MM.1S (cell line): ENCODE measurements around the gene VAV3.
A peak's percentile ranks its signal among the peaks of the same experiment; 100 is the strongest.

ENCODE experiments used
- DNase-seq: peaks from one replicate; pipeline ENCODE4 v3.0.0-alpha.2; 2015
- H2AFZ ChIP-seq: fragments of 300-600 bp; sonication (generic); 2 replicates; pipeline ENCODE4 v1.6.0; 2016; ENCODE audit warnings: antibody characterized with exemption, low read length
- H3F3A ChIP-seq: fragments of 300-600 bp; sonication (generic); 2 replicates; pipeline ENCODE4 v1.6.1; 2016; ENCODE audit warnings: mild to moderate bottlenecking, antibody characterized with exemption, low read length, moderate library complexity, mixed read lengths; ENCODE audit not compliant: insufficient read depth
- H3K27ac ChIP-seq: fragments of 300-600 bp; sonication (generic); 2 replicates; pipeline ENCODE4 v1.5.1; 2016; ENCODE audit warnings: mild to moderate bottlenecking, low read length
- H3K27me3 ChIP-seq: fragments of 300-600 bp; sonication (generic); replicated peaks from 2 replicates; pipeline ENCODE4 v1.6.0; 2016; ENCODE audit warnings: low read length; ENCODE audit not compliant: insufficient read depth
- H3K36me3 ChIP-seq: fragments of 300-600 bp; sonication (generic); replicated peaks from 2 replicates; pipeline ENCODE4 v1.6.1; 2016; ENCODE audit warnings: mild to moderate bottlenecking, low read length, mixed read lengths; ENCODE audit not compliant: insufficient read depth
- H3K4me1 ChIP-seq: fragments of 300-600 bp; sonication (generic); 2 replicates; pipeline ENCODE4 v1.6.1; 2016; ENCODE audit warnings: low read length, mixed read lengths
- H3K4me2 ChIP-seq: fragments of 300-600 bp; sonication (generic); 2 replicates; pipeline ENCODE4 v1.6.0; 2016; ENCODE audit warnings: low read depth, low read length
- H3K4me3 ChIP-seq: fragments of 300-600 bp; sonication (generic); 2 replicates; pipeline ENCODE4 v1.5.1; 2016; ENCODE audit warnings: low read length, mixed read lengths
- H3K79me2 ChIP-seq: fragments of 300-600 bp; sonication (generic); 2 replicates; pipeline ENCODE4 v1.6.1; 2016; ENCODE audit warnings: mixed run types, low read length, mixed read lengths
- H3K9ac ChIP-seq: fragments of 300-600 bp; sonication (generic); 2 replicates; pipeline ENCODE4 v1.6.1; 2016; ENCODE audit warnings: low read length, mixed read lengths
- H3K9me2 ChIP-seq: fragments of 300-600 bp; sonication (generic); replicated peaks from 2 replicates; pipeline ENCODE4 v1.6.1; 2016; ENCODE audit warnings: mild to moderate bottlenecking, low read length, mixed read lengths; ENCODE audit not compliant: insufficient read depth
- H3K9me3 ChIP-seq: fragments of 300-600 bp; sonication (generic); replicated peaks from 2 replicates; pipeline ENCODE4 v1.6.1; 2016; ENCODE audit warnings: mild to moderate bottlenecking, low read length, mixed read lengths; ENCODE audit not compliant: insufficient read depth
- H4K20me1 ChIP-seq: fragments of 300-600 bp; sonication (generic); 2 replicates; pipeline ENCODE4 v1.6.1; 2016; ENCODE audit warnings: mild to moderate bottlenecking, low read length, moderate library complexity, mixed read lengths; ENCODE audit not compliant: insufficient read depth
- CTCF ChIP-seq: fragments of 300-600 bp; sonication (generic); IDR thresholded peaks from 2 replicates; pipeline ENCODE4 v1.5.1; 2016; ENCODE audit warnings: antibody characterized with exemption, low read length, mixed read lengths
- EZH2 ChIP-seq: fragments of 300-600 bp; sonication (generic); optimal IDR thresholded peaks from 2 replicates; pipeline ENCODE3; 2017; ENCODE audit warnings: low read depth, mild to moderate bottlenecking, antibody characterized with exemption, low read length, mixed read lengths
- EZH2phosphoT487 ChIP-seq: fragments of 300-600 bp; sonication (generic); IDR thresholded peaks from 2 replicates; pipeline ENCODE4 v1.6.1; 2018; ENCODE audit warnings: antibody characterized with exemption, low read length

The VAV3 gene

DNA sequence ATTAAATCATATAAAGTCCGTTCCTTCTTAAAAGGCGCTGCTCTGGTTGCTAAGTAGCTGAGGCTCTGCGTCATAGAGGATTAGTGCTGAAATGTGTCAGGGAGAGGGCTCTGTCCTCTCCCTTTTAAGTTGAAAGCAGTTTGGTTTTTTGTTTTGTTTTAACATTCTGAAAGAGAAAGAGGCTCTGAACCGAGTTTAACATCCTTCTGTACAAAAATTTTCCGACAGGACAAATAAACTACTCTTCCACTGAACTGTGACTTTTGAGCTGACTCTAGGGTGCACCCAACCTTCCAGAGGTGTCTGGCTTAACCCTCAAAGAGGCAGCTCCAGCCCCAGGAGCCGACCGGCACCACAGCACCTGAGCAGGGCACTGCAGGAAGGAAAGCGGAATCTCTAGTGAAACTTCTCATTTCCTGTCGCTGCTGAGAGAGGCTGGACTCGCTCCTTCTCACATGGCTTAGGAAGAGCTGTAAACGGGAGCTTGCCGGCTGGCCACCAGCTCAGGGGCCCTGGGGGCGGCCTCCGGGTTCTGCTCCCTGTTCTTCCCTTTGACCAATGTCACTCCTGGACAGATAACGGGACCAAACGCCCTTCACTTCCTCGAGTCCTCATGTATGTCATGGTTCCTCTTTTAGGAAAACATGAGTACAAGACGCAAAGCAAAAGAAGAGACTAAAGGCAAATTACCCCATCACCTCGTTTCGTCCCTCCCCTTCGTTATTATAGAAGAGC is 1.2 kb downstream of the VAV3 start:
- no peaks in the 10 kb centered on the region for H3K9me3 ChIP-seq
- peak overlapping the region; percentile 34 for H3K9ac ChIP-seq
- no peaks in the 10 kb centered on the region for H3K9me2 ChIP-seq
- H3K4me2 ChIP-seq = peak overlapping the region; percentile 83
- no peaks in the 10 kb centered on the region for H3K36me3 ChIP-seq
- 0 out of 2 replicates have a peak, but pooled peaks cover 9% of the 10 kb centered on the region for H3K4me1 ChIP-seq
- H3K79me2 ChIP-seq = no peaks in the 10 kb centered on the region
- peak; percentile 47 for DNase-seq
- H3F3A ChIP-seq = peaks cover 16% of the 10 kb centered on the region
- no peaks in the 10 kb centered on the region for H3K27me3 ChIP-seq
- peak overlapping the region; percentile 51 for H2AFZ ChIP-seq
- TF ChIP-seq CTCF = no peak
- no peak for TF ChIP-seq EZH2
- no peak for TF ChIP-seq EZH2phosphoT487
- no peaks in the 10 kb centered on the region for H4K20me1 ChIP-seq
- H3K4me3 ChIP-seq = peak overlapping the region; percentile 71
- peak overlapping the region; percentile 73; the same call in 1 of the 2 replicates for H3K27ac ChIP-seq

DNA sequence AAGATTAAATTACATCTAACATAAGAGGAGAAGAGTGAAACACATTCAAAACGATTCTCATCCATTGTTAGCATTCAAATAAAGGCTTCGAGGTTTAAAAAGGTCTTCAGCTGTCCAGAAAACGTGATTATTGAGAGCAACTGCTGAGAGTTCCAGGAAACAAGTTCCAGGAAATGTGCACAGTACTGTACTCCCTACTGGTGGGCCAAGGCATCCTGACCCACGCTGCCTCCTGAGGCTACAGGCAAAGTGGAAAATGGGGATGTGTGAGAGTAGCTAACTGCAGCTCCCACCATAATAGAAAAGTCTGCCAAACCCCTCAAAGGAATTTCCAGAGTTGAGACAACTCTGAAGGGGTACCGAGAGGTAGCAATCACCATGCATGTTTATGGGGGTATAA is 2.0 kb downstream of the VAV3 start:
- no peak for TF ChIP-seq EZH2
- TF ChIP-seq CTCF = no peak
- TF ChIP-seq EZH2phosphoT487 = no peak
- Histone ChIP-seq H3K9me3 (no peaks in the 10 kb centered on the region), H3K9ac (peak overlapping the region; percentile 34; the same call in 1 of the 2 replicates), H3F3A (peaks cover 16% of the 10 kb centered on the region), H4K20me1 (no peaks in the 10 kb centered on the region), H3K79me2 (no peaks in the 10 kb centered on the region), H3K36me3 (no peaks in the 10 kb centered on the region), H3K27ac (peak overlapping the region; percentile 73; the same call in 1 of the 2 replicates), H2AFZ (no peak overlapping the region), H3K4me1 (0 out of 2 replicates have a peak, but pooled peaks cover 9% of the 10 kb centered on the region), H3K9me2 (no peaks in the 10 kb centered on the region), H3K4me2 (peak overlapping the region; percentile 83), H3K4me3 (peak overlapping the region; percentile 71), H3K27me3 (no peaks in the 10 kb centered on the region)
- no peak for DNase-seq

GRCh38 chr1:107954719-107955415 is 10.1 kb downstream of the VAV3 start:
- H3K79me2 ChIP-seq = no peaks in the 10 kb centered on the region
- H3K9me3 ChIP-seq = no peaks in the 10 kb centered on the region
- no peaks in the 10 kb centered on the region for H3K9me2 ChIP-seq
- H4K20me1 ChIP-seq = no peaks in the 10 kb centered on the region
- no peak for DNase-seq
- H3K4me3 ChIP-seq = no peak overlapping the region
- no peaks in the 10 kb centered on the region for H3F3A ChIP-seq
- H3K27ac ChIP-seq = no peak overlapping the region
- H3K4me1 ChIP-seq = peaks cover 10% of the 10 kb centered on the region; the same call in 1 of the 2 replicates
- no peak overlapping the region for H3K9ac ChIP-seq
- no peak overlapping the region for H2AFZ ChIP-seq
- H3K36me3 ChIP-seq = no peaks in the 10 kb centered on the region
- no peak overlapping the region for H3K4me2 ChIP-seq
- H3K27me3 ChIP-seq = no peaks in the 10 kb centered on the region
- no peak for TF ChIP-seq EZH2phosphoT487
- TF ChIP-seq EZH2 = no peak
- TF ChIP-seq CTCF = no peak
